HEK293 (cell line): ENCODE measurements around the gene DEDD2.
A peak's percentile ranks its signal among the peaks of the same experiment; 100 is the strongest.

Source experiments
- CTCF ChIP-seq: fragments of 450-650 bp; formaldehyde crosslinking; IDR thresholded peaks from 2 replicates; pipeline ENCODE4 v1.5.1; 2016; ENCODE audit warnings: missing biosample characterization, missing genetic modification characterization
- HIC1 ChIP-seq: fragments of 450-650 bp; formaldehyde crosslinking; IDR thresholded peaks from 2 replicates; pipeline ENCODE4 v1.5.1; 2016; ENCODE audit warnings: missing biosample characterization, missing genetic modification characterization
- KLF1 ChIP-seq: fragments of 450-650 bp; formaldehyde crosslinking; IDR thresholded peaks from 2 replicates; pipeline ENCODE4 v1.5.1; 2016; ENCODE audit warnings: missing biosample characterization, missing genetic modification characterization
- KLF10 ChIP-seq: fragments of 450-650 bp; IDR thresholded peaks from 2 replicates; pipeline ENCODE4 v1.5.1; 2018; ENCODE audit warnings: missing biosample characterization, mild to moderate bottlenecking, missing genetic modification characterization
- PATZ1 ChIP-seq: fragments of 450-650 bp; formaldehyde crosslinking; IDR thresholded peaks from 2 replicates; pipeline ENCODE4 v1.5.1; 2016; ENCODE audit warnings: missing biosample characterization, missing genetic modification characterization
- PRDM10 ChIP-seq: fragments of 450-650 bp; formaldehyde crosslinking; IDR thresholded peaks from 2 replicates; pipeline ENCODE4 v1.5.1; 2016; ENCODE audit warnings: missing biosample characterization, missing genetic modification characterization
- REPIN1 ChIP-seq: fragments of 450-650 bp; formaldehyde crosslinking; IDR thresholded peaks from 2 replicates; pipeline ENCODE4 v1.5.1; 2017; ENCODE audit warnings: missing biosample characterization, missing genetic modification characterization, low read depth
- ZBTB1 ChIP-seq: fragments of 450-650 bp; formaldehyde crosslinking; IDR thresholded peaks from 2 replicates; pipeline ENCODE4 v1.5.1; 2016; ENCODE audit warnings: missing biosample characterization, missing genetic modification characterization
- ZBTB11 ChIP-seq: fragments of 450-650 bp; formaldehyde crosslinking; conservative IDR thresholded peaks from 2 replicates; pipeline ENCODE4 v1.5.1; 2016; ENCODE audit warnings: low read depth, missing biosample characterization, missing genetic modification characterization
- ZEB2 ChIP-seq: fragments of 450-650 bp; formaldehyde crosslinking; IDR thresholded peaks from 2 replicates; pipeline ENCODE4 v1.5.1; 2016; ENCODE audit warnings: missing biosample characterization, missing genetic modification characterization
- ZFHX2 ChIP-seq: fragments of 450-650 bp; formaldehyde crosslinking; conservative IDR thresholded peaks from 2 replicates; pipeline ENCODE4 v1.5.1; 2016; ENCODE audit warnings: missing biosample characterization, missing genetic modification characterization
- ZNF138 ChIP-seq: fragments of 450-650 bp; formaldehyde crosslinking; IDR thresholded peaks from 2 replicates; pipeline ENCODE4 v1.5.1; 2016; ENCODE audit warnings: missing biosample characterization, missing genetic modification characterization, borderline replicate concordance
- ZNF18 ChIP-seq: fragments of 450-650 bp; formaldehyde crosslinking; IDR thresholded peaks from 2 replicates; pipeline ENCODE4 v1.5.1; 2016; ENCODE audit warnings: missing biosample characterization, missing genetic modification characterization
- ZNF202 ChIP-seq: fragments of 450-650 bp; formaldehyde crosslinking; IDR thresholded peaks from 2 replicates; pipeline ENCODE4 v1.5.1; 2016; ENCODE audit warnings: missing biosample characterization, missing genetic modification characterization, borderline replicate concordance
- ZNF248 ChIP-seq: fragments of 450-650 bp; formaldehyde crosslinking; IDR thresholded peaks from 2 replicates; pipeline ENCODE4 v1.5.1; 2017; ENCODE audit warnings: missing biosample characterization, missing genetic modification characterization
- ZNF426 ChIP-seq: fragments of 450-650 bp; formaldehyde crosslinking; IDR thresholded peaks from 2 replicates; pipeline ENCODE4 v1.5.1; 2017; ENCODE audit warnings: missing biosample characterization, missing genetic modification characterization, mild to moderate bottlenecking, inconsistent platforms, moderate library complexity
- ZNF510 ChIP-seq: fragments of 450-650 bp; formaldehyde crosslinking; IDR thresholded peaks from 2 replicates; pipeline ENCODE4 v1.5.1; 2018; ENCODE audit warnings: mild to moderate bottlenecking, missing genetic modification characterization, missing biosample characterization; ENCODE audit not compliant: insufficient replicate concordance
- ZNF549 ChIP-seq: fragments of 450-650 bp; IDR thresholded peaks from 2 replicates; pipeline ENCODE4 v1.5.1; 2018; ENCODE audit warnings: missing biosample characterization, missing genetic modification characterization, mild to moderate bottlenecking, inconsistent platforms, moderate library complexity
- ZNF664 ChIP-seq: fragments of 450-650 bp; formaldehyde crosslinking; IDR thresholded peaks from 2 replicates; pipeline ENCODE4 v1.5.1; 2016; ENCODE audit warnings: missing biosample characterization, missing genetic modification characterization
- ZNF692 ChIP-seq: fragments of 450-650 bp; formaldehyde crosslinking; IDR thresholded peaks from 2 replicates; pipeline ENCODE4 v1.5.1; 2016; ENCODE audit warnings: missing biosample characterization, missing genetic modification characterization
- ZNF76 ChIP-seq: fragments of 450-650 bp; formaldehyde crosslinking; IDR thresholded peaks from 2 replicates; pipeline ENCODE4; 2016; ENCODE audit warnings: low read depth, missing biosample characterization, missing genetic modification characterization, borderline replicate concordance

Gene DEDD2

GRCh38 chr19:42254089-42254849 is 36.8 kb upstream of the DEDD2 start (continued):
- TF ChIP-seq ZNF18 (tag by site-specific recombination): peak; percentile 13; the same call in 1 of the 2 replicates
- TF ChIP-seq HIC1 (tag by site-specific recombination): no peak; the same call in 1 of the 2 replicates
- no peak for TF ChIP-seq ZNF248
- TF ChIP-seq ZNF138 (tag by site-specific recombination): no peak
- peak; percentile 97 for TF ChIP-seq PATZ1 (tag by site-specific recombination)
- no peak for TF ChIP-seq REPIN1 (tag by site-specific recombination)
- peak; percentile 40 for TF ChIP-seq ZBTB11 (tag by site-specific recombination)
- peak; percentile 86 for TF ChIP-seq CTCF
- peak; percentile 45; the same call in 1 of the 2 replicates for TF ChIP-seq ZBTB1 (tag by site-specific recombination)
- TF ChIP-seq ZNF510 (tag by site-specific recombination): no peak
- no peak for TF ChIP-seq ZNF664 (tag by site-specific recombination)
- no peak for TF ChIP-seq ZNF202
- TF ChIP-seq ZFHX2 (tag by site-specific recombination): peak; percentile 70
- TF ChIP-seq PRDM10 (tag by site-specific recombination): peak; percentile 81
- TF ChIP-seq ZNF426 (tag by site-specific recombination): no peak
- peak; percentile 76 for TF ChIP-seq KLF1 (tag by site-specific recombination)
- TF ChIP-seq KLF10 (tag by site-specific recombination): peak; percentile 57
- TF ChIP-seq ZEB2 (tag by site-specific recombination): peak; percentile 94
- peak; percentile 94 for TF ChIP-seq ZNF692
- peak; percentile 46; the same call in 1 of the 2 replicates for TF ChIP-seq ZNF76 (tag by site-specific recombination)
- TF ChIP-seq ZNF549 (tag by site-specific recombination): no peak
